IPS-15b (cell line): ENCODE data around the gene DNAJC12.
"Not testable (repeated sequence)": the region's sequence is repeated elsewhere in the genome, so short reads cannot be mapped to it uniquely, and the experiment has no call there.

ENCODE experiments used
- H3K27me3 ChIP-seq: one replicate; pipeline ENCODE4 v1.6.1; 2013; ENCODE audit warnings: low read length; ENCODE audit not compliant: control insufficient read depth, insufficient read depth
- H3K36me3 ChIP-seq: one replicate; pipeline ENCODE4 v1.6.1; 2013; ENCODE audit warnings: low read length; ENCODE audit not compliant: control insufficient read depth, insufficient read depth
- H3K4me1 ChIP-seq: one replicate; pipeline ENCODE4 v1.6.1; 2013; ENCODE audit warnings: mild to moderate bottlenecking, low read length; ENCODE audit not compliant: control insufficient read depth, insufficient read depth
- H3K4me3 ChIP-seq: one replicate; pipeline ENCODE4 v1.5.1; 2013; ENCODE audit warnings: low read depth, low read length
- H3K9ac ChIP-seq: one replicate; pipeline ENCODE4 v1.6.1; 2013; ENCODE audit warnings: low read depth, mild to moderate bottlenecking, low read length
- H3K9me3 ChIP-seq: one replicate; pipeline ENCODE4 v1.6.1; 2013; ENCODE audit warnings: mild to moderate bottlenecking, low read length; ENCODE audit not compliant: control insufficient read depth, insufficient read depth

DNAJC12 gene

GRCh38 chr10:67785098-67785497 lies 52.9 kb downstream of the DNAJC12 start:
- Histone ChIP-seq H3K4me1 (peaks cover 7% of the 10 kb centered on the region), H3K9me3 (no peaks in the 10 kb centered on the region), H3K4me3 (no peak overlapping the region), H3K36me3 (no peaks in the 10 kb centered on the region), H3K27me3 (no peaks in the 10 kb centered on the region), H3K9ac (no peak overlapping the region)

GRCh38 chr10:67784474-67784873 lies 53.5 kb downstream of the DNAJC12 start:
- Histone ChIP-seq H3K4me1 (peaks cover 3% of the 10 kb centered on the region), H3K9me3 (no peaks in the 10 kb centered on the region), H3K36me3 (no peaks in the 10 kb centered on the region)

GRCh38 chr10:67783606-67784294 lies 54.2 kb downstream of the DNAJC12 start:
- Histone ChIP-seq H3K9me3 (no peaks in the 10 kb centered on the region), H3K4me1 (peaks cover 2% of the 10 kb centered on the region), H3K27me3 (no peaks in the 10 kb centered on the region), H3K4me3 (no peak overlapping the region), H3K9ac (no peak overlapping the region), H3K36me3 (no peaks in the 10 kb centered on the region)

More at GRCh38 chr10:67784474-67784873, 53.5 kb downstream of the DNAJC12 start:
- Histone ChIP-seq H3K9ac (no peak overlapping the region), H3K4me3 (no peak overlapping the region), H3K27me3 (no peaks in the 10 kb centered on the region)

- H3K4me1 ChIP-seq = no peaks in the 10 kb centered on the region
- no peaks in the 10 kb centered on the region for H3K36me3 ChIP-seq
Measured at GRCh38 chr10:67782530-67782929, 55.5 kb downstream of the DNAJC12 start.

GRCh38 chr10:67780759-67781538 lies 57.0 kb downstream of the DNAJC12 start:
- H3K4me3 ChIP-seq = no peak overlapping the region
- no peaks in the 10 kb centered on the region for H3K36me3 ChIP-seq
- no peaks in the 10 kb centered on the region for H3K9me3 ChIP-seq
- H3K27me3 ChIP-seq = no peaks in the 10 kb centered on the region
- H3K9ac ChIP-seq = no peak overlapping the region
- no peaks in the 10 kb centered on the region for H3K4me1 ChIP-seq

More at GRCh38 chr10:67782530-67782929, 55.5 kb downstream of the DNAJC12 start:
- Histone ChIP-seq H3K9me3 (no peaks in the 10 kb centered on the region), H3K4me3 (no peak overlapping the region), H3K27me3 (no peaks in the 10 kb centered on the region), H3K9ac (no peak overlapping the region)

- H3K27me3 ChIP-seq, H3K9ac ChIP-seq, H3K36me3 ChIP-seq, H3K9me3 ChIP-seq, H3K4me1 ChIP-seq, H3K4me3 ChIP-seq: not testable (repeated sequence)
Measured at GRCh38 chr10:67780204-67780621, 57.8 kb downstream of the DNAJC12 start.

- no peaks in the 10 kb centered on the region for H3K9me3 ChIP-seq
- H3K4me1 ChIP-seq = no peaks in the 10 kb centered on the region
- no peaks in the 10 kb centered on the region for H3K27me3 ChIP-seq
- H3K36me3 ChIP-seq = no peaks in the 10 kb centered on the region
- no peak overlapping the region for H3K4me3 ChIP-seq
- H3K9ac ChIP-seq = no peak overlapping the region
Measured at GRCh38 chr10:67779465-67780203, 58.4 kb downstream of the DNAJC12 start.

- Histone ChIP-seq H3K4me1 (no peaks in the 10 kb centered on the region), H3K36me3 (no peaks in the 10 kb centered on the region), H3K9ac (no peak overlapping the region), H3K27me3 (no peaks in the 10 kb centered on the region), H3K9me3 (no peaks in the 10 kb centered on the region), H3K4me3 (no peak overlapping the region)
Measured at GRCh38 chr10:67776371-67776770, 61.6 kb downstream of the DNAJC12 start.

- Histone ChIP-seq H3K27me3 (no peaks in the 10 kb centered on the region), H3K9ac (no peak overlapping the region), H3K36me3 (no peaks in the 10 kb centered on the region), H3K4me1 (no peaks in the 10 kb centered on the region), H3K4me3 (no peak overlapping the region), H3K9me3 (no peaks in the 10 kb centered on the region)
Measured at GRCh38 chr10:67775279-67775678, 62.7 kb downstream of the DNAJC12 start.

- Histone ChIP-seq H3K27me3 (no peaks in the 10 kb centered on the region), H3K4me1 (no peaks in the 10 kb centered on the region), H3K36me3 (no peaks in the 10 kb centered on the region), H3K9ac (no peak overlapping the region), H3K4me3 (no peak overlapping the region), H3K9me3 (no peaks in the 10 kb centered on the region)
Measured at GRCh38 chr10:67772894-67773511, 65.0 kb downstream of the DNAJC12 start.

GRCh38 chr10:67772151-67772550 lies 65.8 kb downstream of the DNAJC12 start:
- H3K9me3 ChIP-seq = no peaks in the 10 kb centered on the region
- no peak overlapping the region for H3K4me3 ChIP-seq
- H3K4me1 ChIP-seq = no peaks in the 10 kb centered on the region
- no peak overlapping the region for H3K9ac ChIP-seq
- no peaks in the 10 kb centered on the region for H3K36me3 ChIP-seq
- no peaks in the 10 kb centered on the region for H3K27me3 ChIP-seq
